Mesothelial cell of epicardium (in vitro differentiated cells): ENCODE data around the gene DNAL1. TPM values are rescaled to one million over a fixed set of nuclear protein-coding genes. Genes with fewer than 3 reads are reported as not detected.

Experiments used
- DNase-seq, 2 experiments: peaks; one replicate each; pipeline ENCODE4 v3.0.0; 2021; ENCODE audit warnings: low spot score in 2 of 2; ENCODE audit not compliant: unreplicated experiment in 2 of 2
- H3K27ac Mint-ChIP-seq: 2 replicates; pipeline ENCODE4 v1.8.0; 2021; ENCODE audit warnings: mixed read lengths
- H3K27me3 Mint-ChIP-seq: 2 replicates; pipeline ENCODE4 v1.8.0; 2021; ENCODE audit warnings: low read depth, mixed read lengths
- H3K36me3 Mint-ChIP-seq: 2 replicates; pipeline ENCODE4 v1.8.0; 2021; ENCODE audit warnings: mixed read lengths
- H3K4me1 Mint-ChIP-seq: 2 replicates; pipeline ENCODE4 v1.8.0; 2021; ENCODE audit warnings: mixed read lengths
- H3K4me3 Mint-ChIP-seq: 2 replicates; pipeline ENCODE4 v1.8.0; 2021; ENCODE audit warnings: mild to moderate bottlenecking, moderate library complexity, mixed read lengths
- H3K9me3 Mint-ChIP-seq: 2 replicates; pipeline ENCODE4 v1.8.0; 2021; ENCODE audit warnings: mixed read lengths
- total RNA-seq: library from RNA; stranded (reverse); gene quantifications from 3 replicates; pipeline ENCODE4 v1.2.1, GENCODE V29; 2021
- TF ChIP-seq, protein P1 (sequence below): fragments of 200-600 bp; sonication (generic); IDR thresholded peaks from one replicate; pipeline ENCODE4 v1.5.0; 2021; ENCODE audit warnings: antibody characterized with exemption; ENCODE audit not compliant: unreplicated experiment

DNAL1 gene
- total RNA-seq, 1 donor from 2014 or later: 13.8 TPM

DNA sequence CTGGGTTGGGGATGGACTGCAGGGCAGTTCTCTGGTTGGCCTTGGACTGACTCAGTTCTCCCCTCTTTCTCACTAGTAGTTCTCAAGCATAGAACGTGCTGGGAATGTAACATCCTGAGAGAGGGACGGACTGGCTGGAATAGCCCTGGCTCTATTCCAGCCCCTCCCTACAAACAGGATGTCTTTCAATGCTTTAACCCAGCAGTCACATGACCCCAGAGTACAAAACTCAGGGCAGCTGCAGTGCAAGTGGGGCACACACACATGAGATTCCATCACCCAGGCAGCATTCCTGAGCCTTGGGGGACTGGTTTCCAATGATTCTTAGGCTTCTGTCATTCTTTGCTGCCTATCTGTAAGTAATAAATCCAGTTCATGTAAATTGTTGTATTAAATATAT lies 34.1 kb upstream of the DNAL1 start:
- Mint-ChIP-seq H3K27ac (no peak overlapping the region), H3K36me3 (no peaks in the 10 kb centered on the region), H3K9me3 (peaks cover 4% of the 10 kb centered on the region), H3K4me3 (no peak overlapping the region), H3K4me1 (no peaks in the 10 kb centered on the region), H3K27me3 (peaks cover 4% of the 10 kb centered on the region)
- TF ChIP-seq, protein P1, sequence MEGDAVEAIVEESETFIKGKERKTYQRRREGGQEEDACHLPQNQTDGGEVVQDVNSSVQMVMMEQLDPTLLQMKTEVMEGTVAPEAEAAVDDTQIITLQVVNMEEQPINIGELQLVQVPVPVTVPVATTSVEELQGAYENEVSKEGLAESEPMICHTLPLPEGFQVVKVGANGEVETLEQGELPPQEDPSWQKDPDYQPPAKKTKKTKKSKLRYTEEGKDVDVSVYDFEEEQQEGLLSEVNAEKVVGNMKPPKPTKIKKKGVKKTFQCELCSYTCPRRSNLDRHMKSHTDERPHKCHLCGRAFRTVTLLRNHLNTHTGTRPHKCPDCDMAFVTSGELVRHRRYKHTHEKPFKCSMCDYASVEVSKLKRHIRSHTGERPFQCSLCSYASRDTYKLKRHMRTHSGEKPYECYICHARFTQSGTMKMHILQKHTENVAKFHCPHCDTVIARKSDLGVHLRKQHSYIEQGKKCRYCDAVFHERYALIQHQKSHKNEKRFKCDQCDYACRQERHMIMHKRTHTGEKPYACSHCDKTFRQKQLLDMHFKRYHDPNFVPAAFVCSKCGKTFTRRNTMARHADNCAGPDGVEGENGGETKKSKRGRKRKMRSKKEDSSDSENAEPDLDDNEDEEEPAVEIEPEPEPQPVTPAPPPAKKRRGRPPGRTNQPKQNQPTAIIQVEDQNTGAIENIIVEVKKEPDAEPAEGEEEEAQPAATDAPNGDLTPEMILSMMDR: no peak
- DNase-seq: no peak

DNA sequence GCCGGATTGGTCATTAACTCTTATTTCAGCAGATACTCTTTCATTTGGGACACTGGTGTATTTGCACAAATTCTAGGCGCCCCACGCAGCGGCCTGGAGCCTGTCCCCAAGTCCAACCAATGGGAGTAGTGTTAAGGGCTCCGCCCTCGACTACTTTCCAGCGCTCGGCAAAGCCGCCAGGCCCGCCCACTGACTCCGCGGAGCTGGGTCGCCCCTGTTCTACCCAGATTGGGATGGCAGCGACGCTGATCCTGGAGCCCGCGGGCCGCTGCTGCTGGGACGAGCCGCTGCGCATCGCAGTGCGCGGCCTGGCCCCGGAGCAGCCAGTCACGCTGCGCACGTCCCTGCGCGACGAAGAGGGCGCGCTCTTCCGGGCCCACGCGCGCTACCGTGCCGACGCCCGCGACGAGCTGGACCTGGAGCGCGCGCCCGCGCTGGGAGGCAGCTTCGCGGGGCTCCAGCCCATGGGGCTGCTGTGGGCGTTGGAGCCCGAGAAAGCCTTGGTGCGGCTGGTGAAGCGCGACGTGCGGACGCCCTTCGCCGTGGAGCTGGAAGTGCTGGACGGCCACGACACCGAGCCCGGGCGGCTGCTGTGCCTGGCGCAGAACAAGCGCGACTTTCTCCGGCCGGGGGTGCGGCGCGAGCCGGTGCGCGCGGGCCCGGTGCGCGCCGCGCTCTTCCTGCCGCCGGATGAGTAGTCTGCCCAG lies 32.3 kb upstream of the DNAL1 start, which contains the start of gene ACOT6:
Gene ACOT6 (plus strand): TSS at position 179 of the 707 bp plus-strand sequence. CDS start 55 bp downstream, at position 234.
- Mint-ChIP-seq H3K9me3 (no peaks in the 10 kb centered on the region), H3K27ac (no peak within 1 kb of the TSS), H3K4me1 (no peaks in the 10 kb centered on the region), H3K36me3 (no peaks in the 10 kb centered on the region), H3K27me3 (peaks cover 4% of the 10 kb centered on the region), H3K4me3 (peak within 1 kb of the TSS; percentile 78)
- TF ChIP-seq, protein P1: no peak
- peak; percentile 43 to 70 for DNase-seq

DNA sequence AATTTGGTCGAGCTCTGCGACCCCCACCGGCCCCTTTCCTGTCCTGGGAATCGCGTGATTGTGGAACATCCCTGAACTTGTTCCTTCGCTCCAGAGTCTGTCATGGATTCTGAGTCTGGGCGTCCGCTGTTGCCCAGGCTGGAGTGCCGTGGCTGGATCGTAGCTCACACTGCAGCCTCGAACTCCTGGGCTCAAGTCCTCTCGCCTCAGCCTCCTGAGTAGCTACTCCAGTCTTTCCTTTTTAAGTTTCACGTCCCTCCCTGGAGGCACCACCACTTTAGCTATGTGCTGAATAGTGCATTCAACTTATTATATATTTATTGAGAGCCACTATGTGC lies 31.8 kb upstream of the DNAL1 start:
- H3K9me3 Mint-ChIP-seq: no peaks in the 10 kb centered on the region
- no peaks in the 10 kb centered on the region for H3K36me3 Mint-ChIP-seq
- H3K27me3 Mint-ChIP-seq: peaks cover 4% of the 10 kb centered on the region
- TF ChIP-seq, protein P1: no peak
- H3K4me1 Mint-ChIP-seq: no peaks in the 10 kb centered on the region
- H3K27ac Mint-ChIP-seq: no peak overlapping the region
- DNase-seq: no peak
- peak overlapping the region; percentile 78 for H3K4me3 Mint-ChIP-seq

DNA sequence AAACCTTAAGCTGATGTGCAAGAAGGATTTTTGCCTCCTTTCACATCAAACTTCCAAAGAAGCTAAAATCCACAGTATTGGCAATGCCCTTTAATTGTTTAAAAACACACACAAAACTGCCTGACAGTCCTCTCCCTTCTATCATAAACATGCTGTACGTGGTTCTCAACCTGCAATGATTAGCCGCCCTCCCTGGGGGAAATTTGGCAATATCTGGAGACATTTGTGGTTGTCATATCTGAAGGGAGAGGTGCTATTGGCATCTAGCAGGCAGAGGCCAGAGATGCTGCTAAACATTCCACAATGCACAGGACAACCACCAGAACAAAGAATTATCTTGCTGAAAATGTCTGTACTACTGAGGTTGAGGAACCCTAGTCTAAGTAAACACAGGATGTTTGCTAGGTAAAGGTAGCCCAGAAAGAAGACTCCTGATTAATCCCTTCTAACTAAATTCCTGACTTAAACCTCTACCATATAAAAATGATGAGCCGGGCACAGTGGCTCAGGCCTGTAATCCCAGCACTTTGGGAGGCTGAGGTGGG lies 31.3 kb upstream of the DNAL1 start:
- Mint-ChIP-seq H3K27ac (no peak overlapping the region), H3K9me3 (no peaks in the 10 kb centered on the region), H3K36me3 (no peaks in the 10 kb centered on the region), H3K4me1 (no peaks in the 10 kb centered on the region), H3K4me3 (peak overlapping the region; percentile 78), H3K27me3 (peaks cover 4% of the 10 kb centered on the region)
- no peak for DNase-seq
- TF ChIP-seq, protein P1: no peak

DNA sequence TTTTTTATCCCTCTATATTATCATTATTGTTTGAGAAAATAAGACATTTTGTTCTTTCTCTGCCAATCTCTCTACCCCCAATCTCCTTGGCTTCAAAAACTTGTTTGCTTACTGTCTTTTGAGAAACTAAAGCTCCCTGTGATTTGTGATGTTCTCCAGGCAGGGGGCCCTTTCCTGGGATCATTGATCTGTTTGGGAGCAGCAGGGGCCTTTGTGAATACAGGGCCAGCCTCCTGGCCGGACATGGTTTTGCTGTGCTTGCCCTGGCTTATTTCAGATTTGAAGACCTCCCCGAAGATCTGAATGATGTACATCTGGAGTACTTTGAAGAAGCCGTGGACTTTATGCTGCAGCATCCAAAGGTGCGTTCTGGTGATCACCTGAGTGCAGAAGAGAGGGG lies 28.0 kb upstream of the DNAL1 start:
- H3K9me3 Mint-ChIP-seq: no peaks in the 10 kb centered on the region
- H3K27me3 Mint-ChIP-seq: peaks cover 4% of the 10 kb centered on the region
- H3K36me3 Mint-ChIP-seq: no peaks in the 10 kb centered on the region
- TF ChIP-seq, protein P1: no peak
- DNase-seq: no peak
- no peaks in the 10 kb centered on the region for H3K4me1 Mint-ChIP-seq
- no peak overlapping the region for H3K4me3 Mint-ChIP-seq
- H3K27ac Mint-ChIP-seq: no peak overlapping the region
